Ovary (tissue), 3 donors: ENCODE results near the gene ETV5.

ENCODE experiments used
- EP300 ChIP-seq: sonication (generic); formaldehyde crosslinking; IDR thresholded peaks from one replicate; pipeline ENCODE4 v1.6.1; 2017; ENCODE audit warnings: antibody characterized with exemption
- POLR2A ChIP-seq: fragments of 450-650 bp; IDR thresholded peaks from one replicate; pipeline ENCODE4 v1.6.1; 2017; ENCODE audit warnings: antibody characterized with exemption, mild to moderate bottlenecking, moderate library complexity
- TF ChIP-seq, protein P1 (sequence below), 3 donors: fragments of 450-650 bp in 2 of 3; fragments of 200-600 bp in 1 of 3; IDR thresholded peaks; one replicate each; pipeline versions ENCODE4 v1.5.1 to v1.8.0; 2016 to 2022; ENCODE audit warnings: antibody characterized with exemption in 3 of 3, mild to moderate bottlenecking in 1 of 3
- donor health status: DM: no; HTN: no; CAD: no.

DNA sequence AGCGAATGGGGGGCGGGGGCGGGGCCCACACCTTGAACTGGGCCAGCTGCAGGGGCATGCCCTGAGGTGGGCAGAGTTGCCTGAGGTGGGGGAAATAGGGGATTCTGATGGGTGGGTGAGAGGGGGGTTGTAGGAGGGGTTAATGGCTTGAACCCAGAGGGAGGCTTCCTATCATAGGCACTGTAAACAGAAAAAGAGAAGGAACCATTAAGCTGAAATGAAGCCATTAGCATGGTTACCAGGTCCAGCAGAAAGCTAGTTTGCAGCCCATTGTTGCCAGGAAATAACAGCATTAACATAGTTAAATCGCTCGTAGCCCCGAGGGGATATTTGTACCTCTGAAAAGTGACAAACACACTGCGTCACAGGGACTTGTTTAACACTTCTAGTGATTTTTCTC, 29.0 kb downstream of the ETV5 start:
- TF ChIP-seq, protein P1, sequence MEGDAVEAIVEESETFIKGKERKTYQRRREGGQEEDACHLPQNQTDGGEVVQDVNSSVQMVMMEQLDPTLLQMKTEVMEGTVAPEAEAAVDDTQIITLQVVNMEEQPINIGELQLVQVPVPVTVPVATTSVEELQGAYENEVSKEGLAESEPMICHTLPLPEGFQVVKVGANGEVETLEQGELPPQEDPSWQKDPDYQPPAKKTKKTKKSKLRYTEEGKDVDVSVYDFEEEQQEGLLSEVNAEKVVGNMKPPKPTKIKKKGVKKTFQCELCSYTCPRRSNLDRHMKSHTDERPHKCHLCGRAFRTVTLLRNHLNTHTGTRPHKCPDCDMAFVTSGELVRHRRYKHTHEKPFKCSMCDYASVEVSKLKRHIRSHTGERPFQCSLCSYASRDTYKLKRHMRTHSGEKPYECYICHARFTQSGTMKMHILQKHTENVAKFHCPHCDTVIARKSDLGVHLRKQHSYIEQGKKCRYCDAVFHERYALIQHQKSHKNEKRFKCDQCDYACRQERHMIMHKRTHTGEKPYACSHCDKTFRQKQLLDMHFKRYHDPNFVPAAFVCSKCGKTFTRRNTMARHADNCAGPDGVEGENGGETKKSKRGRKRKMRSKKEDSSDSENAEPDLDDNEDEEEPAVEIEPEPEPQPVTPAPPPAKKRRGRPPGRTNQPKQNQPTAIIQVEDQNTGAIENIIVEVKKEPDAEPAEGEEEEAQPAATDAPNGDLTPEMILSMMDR (IDR thresholded peaks at IDR 0.05): no peak
- no peak for TF ChIP-seq POLR2A
- TF ChIP-seq EP300: no peak
